HG03354 (cell line): ENCODE results near the gene IL1B.

Experiments
- ATAC-seq: cut with Tn5 transposase; IDR thresholded peaks from one replicate; pipeline ENCODE4 v1.9.1; 2021; ENCODE audit warnings: mild to moderate bottlenecking; ENCODE audit not compliant: unreplicated experiment, poor library complexity, severe bottlenecking

Gene IL1B

GRCh38 chr2:112831513-112831845, 5.1 kb downstream of the IL1B start:
- no peak for ATAC-seq

DNA sequence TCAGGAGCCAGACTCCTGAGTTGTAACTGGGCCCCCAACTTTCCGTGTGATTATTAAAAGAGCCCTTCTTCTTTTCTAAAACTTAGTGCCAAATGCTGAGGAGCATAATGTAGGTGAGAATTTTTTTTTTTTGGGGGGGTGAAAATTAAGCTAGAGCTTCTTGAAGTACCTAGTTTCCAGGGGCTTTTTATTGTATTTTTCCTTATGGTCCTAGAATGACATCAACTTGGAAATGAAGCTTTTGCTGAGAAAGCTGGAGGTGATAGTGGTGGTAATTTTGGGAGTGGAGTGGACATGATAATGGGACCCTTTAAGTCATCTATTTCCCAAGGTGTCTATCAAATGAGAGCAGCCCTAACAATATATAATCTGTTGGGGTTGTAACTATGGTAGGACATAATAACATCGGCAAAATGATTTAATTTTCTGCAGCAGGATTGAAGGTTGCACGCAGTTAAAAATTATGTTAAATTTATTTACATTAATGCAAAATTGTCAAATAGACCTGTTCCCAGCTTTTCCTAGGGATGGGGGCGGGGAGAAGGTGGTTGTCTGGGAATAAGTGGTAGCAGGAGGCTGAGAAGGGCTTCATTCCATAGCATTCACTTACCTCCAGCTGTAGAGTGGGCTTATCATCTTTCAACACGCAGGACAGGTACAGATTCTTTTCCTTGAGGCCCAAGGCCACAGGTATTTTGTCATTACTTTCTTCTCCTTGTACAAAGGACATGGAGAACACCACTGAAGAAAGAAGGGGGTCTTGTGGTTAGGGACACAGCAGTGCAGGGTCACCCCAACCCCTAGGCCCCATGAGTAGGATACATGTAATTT, 5.7 kb downstream of the IL1B start:
- no peak for ATAC-seq

GRCh38 chr2:112829961-112830681, 6.5 kb downstream of the IL1B start:
- ATAC-seq = no peak

DNA sequence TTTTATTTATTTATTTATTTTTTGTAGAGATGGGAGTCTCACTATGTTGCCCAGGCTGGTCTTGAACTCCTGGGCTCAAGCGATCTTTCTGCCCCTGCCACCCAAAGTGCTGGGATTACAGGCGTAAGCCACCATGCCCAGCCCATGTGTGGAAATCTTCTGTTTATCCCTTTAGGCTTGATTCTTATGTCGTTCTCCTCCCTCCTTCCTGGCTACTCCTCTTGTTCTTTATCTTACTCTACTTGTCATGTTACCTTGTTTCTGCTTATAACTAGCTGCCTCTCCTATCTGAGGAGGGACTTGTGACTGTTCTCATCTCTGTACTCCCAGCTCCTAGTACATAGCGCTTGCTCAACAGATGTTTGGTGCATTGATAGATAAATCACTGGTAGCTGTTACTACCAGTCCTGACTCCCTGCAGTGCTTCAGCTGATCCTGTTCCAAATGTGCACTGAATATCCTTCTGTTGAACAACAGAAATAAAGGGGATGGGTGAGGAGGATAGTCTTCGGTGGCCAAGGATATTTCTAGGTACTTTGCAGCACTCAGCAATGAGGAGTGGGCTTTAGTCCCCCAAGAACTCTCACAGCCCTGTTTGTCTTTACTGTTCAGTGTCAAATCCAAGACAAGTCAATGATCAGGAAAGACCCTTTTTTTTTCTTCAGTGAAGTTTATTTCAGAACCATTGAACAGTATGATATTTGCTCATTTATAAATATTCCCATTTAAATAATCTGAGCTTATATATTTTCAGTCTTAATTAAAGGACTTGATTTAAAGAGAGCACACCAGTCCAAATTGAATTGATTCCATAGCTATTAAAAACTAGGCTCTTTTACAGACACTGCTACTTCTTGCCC, 7.2 kb downstream of the IL1B start:
- no peak for ATAC-seq

- ATAC-seq = no peak
These were observed 8.3 kb downstream of the IL1B start for GRCh38 chr2:112828251-112828691.

GRCh38 chr2:112827604-112828185, 8.9 kb downstream of the IL1B start:
- ATAC-seq = no peak

DNA sequence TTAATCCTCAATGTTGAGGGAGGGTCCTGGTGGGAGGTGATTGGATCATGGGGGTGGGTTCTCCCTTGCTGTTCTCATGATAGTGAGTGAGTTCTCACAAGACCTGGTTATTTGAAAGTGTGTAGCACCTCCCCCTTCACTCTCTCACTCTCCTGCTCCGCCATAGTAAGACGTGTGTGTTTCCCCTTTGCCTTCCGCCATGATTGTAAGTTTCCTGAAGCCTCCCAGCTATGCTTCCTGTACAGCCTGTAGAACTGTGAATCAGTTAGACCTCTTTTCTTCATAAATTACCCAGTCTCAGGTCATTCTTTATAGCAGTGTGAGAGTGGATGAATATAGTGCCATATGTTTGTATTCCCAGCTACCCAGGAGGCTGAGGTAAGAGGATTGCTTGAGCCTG, 9.6 kb downstream of the IL1B start:
- ATAC-seq = no peak

GRCh38 chr2:112825706-112826105, 10.9 kb downstream of the IL1B start:
- no peak for ATAC-seq

DNA sequence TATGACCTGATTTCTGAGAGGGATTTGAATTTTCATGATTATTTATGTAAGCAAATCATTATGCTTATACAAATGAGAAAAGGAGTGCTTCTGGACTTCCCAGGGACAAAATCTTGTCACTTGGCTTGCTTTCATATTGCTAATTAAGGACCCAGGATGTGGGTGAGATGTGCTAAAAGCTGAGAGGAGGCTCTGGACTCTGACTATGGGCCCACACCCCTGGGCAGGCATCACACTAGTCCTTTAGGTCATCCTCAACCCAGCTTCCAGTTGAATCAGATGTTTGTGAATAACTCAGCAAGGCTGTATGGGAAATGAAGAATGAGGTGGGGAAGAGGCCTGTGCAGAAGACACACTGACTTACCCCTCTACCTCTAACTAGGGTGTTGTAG, 11.9 kb downstream of the IL1B start:
- no peak for ATAC-seq

DNA sequence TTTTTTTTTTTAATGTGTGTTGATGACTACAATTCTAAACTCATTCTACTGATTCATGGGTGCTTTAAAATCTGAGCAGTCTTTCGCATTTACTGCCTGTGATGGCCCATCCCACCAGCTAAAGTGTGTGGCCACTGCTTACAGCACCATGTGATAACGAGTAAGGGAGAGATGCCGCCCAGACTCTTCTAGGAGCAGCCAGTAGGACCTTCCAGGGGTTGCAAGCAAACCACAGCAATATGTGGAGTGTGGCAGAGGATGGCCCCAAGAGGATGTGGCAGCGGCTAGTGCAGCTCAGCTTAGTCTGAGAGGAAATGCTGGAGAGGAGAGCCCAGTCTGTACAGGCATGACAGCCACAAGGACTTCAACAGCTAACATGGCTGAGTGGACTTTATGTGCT, 14.9 kb downstream of the IL1B start:
- peak; percentile 36 for ATAC-seq

GRCh38 chr2:112821142-112821541, 15.4 kb downstream of the IL1B start:
- ATAC-seq = peak; percentile 83

GRCh38 chr2:112820343-112820742, 16.2 kb downstream of the IL1B start:
- no peak for ATAC-seq

GRCh38 chr2:112819081-112819480, 17.5 kb downstream of the IL1B start:
- no peak for ATAC-seq

DNA sequence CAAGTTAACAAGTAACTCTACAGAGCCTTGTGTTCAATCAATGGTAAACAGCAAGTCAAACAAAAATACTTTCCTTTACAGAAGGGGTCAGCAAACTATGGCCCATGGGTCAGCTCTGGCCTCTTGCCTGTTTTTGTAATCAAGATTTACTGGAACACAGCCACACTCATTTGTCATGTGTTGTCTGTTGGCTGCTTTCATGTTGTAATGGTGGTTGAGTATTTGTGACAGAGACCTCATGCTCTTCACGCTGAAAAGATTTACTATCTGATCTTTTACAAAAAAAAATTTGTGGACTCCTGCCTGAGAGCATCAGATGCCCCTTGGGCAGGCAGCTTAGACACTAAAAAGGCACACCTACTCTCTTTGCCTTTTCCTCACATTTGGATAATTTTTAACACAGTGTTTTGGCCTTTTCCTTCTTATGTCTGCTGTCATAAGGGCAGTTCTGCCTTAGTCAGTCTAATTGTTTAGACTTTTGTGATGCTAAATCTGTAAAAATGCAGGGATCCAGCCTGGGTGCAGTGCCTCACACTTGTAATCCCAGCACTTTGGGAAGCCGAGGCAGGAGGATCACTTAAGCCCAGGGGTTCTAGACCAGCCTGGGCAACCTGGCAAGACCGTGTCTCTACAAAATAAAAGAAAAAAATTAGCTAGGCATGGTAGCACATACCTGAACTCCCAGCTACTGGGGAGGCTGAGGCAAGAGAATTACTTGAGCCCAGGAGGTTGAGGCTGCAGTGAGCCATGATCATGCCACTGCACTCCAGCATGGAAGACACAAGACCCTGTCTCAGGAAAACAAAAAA, 18.3 kb downstream of the IL1B start:
- ATAC-seq = no peak

GRCh38 chr2:112817082-112817689, 19.4 kb downstream of the IL1B start:
- no peak for ATAC-seq

DNA sequence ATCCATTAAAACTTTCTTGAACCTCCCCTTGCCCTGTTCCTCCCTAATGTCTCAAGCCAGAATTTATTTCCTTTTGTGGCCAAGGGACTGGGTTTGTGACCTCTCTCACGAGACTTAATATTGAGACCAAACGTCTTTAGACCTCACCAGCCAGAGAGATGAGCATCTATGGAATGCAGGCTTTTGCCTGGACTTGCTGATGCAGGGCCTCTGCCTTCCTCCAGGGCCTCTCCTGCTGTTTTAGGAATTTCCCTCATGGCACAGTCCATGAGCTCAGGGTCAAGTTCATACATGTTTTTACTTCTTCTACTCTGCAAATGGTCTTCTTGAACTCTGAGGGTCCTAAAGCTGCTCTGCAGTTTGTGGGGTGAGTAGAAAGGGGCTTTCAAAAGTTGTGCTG, 22.3 kb downstream of the IL1B start:
- ATAC-seq = no peak

GRCh38 chr2:112813280-112813966, 23.2 kb downstream of the IL1B start:
- no peak for ATAC-seq
